Caki2 (cell line): ENCODE measurements around the gene IP6K2. TPM values are rescaled to one million over a fixed set of nuclear protein-coding genes. Genes with fewer than 3 reads are reported as not detected.
A peak's percentile ranks its signal among the peaks of the same experiment; 100 is the strongest.

Source experiments
- DNase-seq: peaks from one replicate; pipeline ENCODE4 v3.0.0-alpha.2; 2015; ENCODE audit warnings: low read depth
- in situ Hi-C: cut with HindIII; loops from 2 replicates; pipeline ENCODE4 v1.10.0; 2016; ENCODE audit warnings: low sequenced_read_pairs, low pct_unique_long_range_greater_than_20kb, mixed read lengths
- total RNA-seq: library from RNA; depleted of rRNA; stranded (reverse); fragments of >200 nt; shearing (Covaris generic); gene quantifications from 2 replicates; pipeline ENCODE4 v1.2.3, GENCODE V29; 2014; ENCODE audit warnings: low replicate concordance; rRNA removed

IP6K2 gene
- total RNA-seq, 1 experiment from 2014 or later: 50.8 TPM

DNA sequence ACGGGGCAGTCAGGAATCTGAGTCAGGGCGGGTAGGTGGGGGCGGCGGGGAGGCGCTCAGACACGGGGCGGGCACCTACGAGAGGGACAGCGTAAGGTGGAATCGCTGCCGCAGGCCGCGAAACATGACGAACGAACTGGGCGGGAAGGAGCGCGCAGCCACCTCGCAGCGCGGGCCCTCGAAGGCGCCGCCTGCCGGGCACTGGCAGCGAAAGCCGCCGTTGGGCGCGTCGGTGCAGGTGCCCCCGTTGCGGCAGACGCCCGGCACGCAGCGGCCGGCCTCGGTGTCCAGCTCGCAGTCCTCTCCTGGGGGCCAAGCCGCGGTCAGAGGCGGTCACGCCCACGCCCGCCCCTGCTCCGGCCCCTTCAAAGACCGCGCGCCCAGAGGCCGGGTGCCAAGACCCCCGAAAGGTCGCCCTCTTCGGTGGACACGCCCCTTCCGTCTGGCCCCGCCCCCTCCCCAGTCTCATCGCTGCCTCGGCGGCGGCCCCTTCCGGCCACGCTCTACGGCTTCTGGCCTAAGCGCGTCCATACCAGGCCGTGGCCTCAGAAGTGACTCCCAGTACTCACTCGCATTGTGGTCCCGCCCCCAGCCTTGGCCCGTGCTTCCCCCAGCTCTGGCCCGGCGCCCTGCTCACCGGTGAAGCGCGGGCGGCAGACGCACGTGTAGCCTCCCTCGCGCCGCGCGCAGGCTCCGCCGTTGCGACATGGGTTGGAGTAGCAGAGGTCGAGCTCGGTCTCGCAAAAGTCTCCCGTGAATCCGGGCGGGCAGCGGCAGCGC is 60.8 kb downstream of the IP6K2 start:
- peak; percentile 86 for DNase-seq
- in situ Hi-C loops: no loop called here

DNA sequence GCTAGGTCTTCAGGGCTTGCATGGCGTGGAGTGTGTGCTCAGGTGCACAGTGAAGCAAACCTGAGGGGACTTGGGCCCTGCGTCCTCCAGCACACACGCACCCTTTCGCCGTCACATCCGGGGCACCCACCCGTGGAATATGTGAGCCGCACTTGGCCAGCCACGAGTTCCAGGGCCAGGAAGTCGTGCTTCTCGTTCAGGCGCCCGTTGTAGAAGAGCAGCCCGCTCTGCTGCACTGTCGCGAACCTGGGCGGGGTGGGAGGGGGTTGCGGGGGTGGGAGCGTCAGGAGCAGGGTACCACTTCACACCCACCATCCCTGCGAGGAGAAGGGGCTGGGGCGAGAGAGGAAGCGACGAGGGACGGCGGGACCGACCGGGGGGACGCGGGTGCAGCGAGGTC is 61.4 kb downstream of the IP6K2 start:
- no peak for DNase-seq
- in situ Hi-C loops: no loop called here

DNA sequence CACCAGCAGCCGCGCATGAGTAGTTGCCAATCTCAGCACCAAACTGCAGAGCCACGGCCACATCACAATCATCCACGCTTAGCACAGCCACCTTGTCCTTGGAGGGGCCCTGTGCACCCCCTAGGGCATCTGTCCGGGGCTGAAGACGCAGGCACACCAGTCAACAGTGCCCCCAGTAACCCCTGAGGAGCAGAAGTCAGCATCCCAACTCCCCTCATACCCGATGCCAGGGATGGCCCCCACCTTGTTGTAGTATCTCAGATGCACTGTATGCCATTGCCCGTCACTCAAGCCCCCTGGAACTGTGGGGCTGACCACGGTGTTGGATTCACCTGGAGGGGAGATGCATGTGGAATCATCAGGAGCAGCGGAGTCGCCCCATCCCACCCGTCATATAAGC is 62.0 kb downstream of the IP6K2 start:
- DNase-seq: no peak
- in situ Hi-C loops: no loop called here

DNA sequence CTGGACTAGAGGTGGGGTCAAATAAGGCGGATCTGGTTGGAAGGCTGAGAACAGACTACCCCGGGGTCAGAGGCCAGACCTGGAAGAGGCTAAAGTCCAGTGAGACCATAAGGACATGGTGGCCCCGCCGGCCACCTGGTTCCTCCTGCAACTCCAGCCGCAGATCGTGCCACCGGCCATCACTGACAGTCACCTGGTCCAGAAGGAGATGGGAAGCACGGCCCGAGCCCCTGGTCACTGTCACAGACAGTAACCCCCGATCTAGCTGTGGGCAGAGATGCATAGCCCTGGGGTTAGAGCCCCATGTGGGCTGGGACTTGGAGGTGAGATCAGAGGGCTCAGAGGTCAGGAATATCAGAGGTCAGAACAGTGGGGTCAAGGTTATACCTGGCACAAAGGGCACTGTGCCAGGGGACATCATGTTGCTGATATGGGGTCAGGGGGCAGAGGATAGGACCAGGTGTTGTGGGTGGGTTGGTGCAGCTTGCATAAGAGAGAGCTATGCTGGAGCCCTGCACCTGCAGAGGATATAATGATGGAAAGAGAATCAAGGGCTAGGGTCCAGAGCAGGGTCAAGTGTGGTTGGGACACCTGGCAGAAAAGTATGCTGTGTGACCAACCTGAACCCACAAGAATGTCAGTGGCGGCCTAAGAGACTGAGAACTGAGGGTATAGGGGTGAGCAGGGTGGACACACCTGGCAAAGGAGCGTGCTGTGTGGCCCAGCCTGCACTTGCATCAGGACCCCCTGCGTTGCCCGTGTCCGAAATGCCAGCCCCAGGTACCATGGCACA is 63.9 kb downstream of the IP6K2 start:
- DNase-seq: no peak
- in situ Hi-C loops: no loop called here

DNA sequence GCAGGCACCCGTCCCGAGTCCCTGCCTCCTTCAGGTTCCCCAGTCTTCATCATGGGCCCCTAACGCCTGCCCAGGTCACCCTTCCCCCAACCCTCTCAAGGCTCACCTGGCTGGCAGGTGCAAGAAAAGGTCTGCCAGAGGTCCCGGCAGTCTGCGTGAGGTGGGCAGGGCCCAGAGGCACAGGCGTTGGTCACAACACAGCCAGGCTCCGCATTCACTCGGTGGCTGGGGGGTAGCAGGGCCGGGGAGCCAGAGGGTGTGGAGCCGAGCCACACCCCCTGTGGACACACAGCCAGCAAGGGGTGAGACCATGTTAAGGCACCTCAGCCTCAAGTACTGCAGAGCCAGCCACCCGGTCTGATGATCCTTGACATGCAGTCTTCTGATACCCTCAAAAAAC is 65.2 kb downstream of the IP6K2 start:
- in situ Hi-C loops: no loop called here
- DNase-seq: no peak

DNA sequence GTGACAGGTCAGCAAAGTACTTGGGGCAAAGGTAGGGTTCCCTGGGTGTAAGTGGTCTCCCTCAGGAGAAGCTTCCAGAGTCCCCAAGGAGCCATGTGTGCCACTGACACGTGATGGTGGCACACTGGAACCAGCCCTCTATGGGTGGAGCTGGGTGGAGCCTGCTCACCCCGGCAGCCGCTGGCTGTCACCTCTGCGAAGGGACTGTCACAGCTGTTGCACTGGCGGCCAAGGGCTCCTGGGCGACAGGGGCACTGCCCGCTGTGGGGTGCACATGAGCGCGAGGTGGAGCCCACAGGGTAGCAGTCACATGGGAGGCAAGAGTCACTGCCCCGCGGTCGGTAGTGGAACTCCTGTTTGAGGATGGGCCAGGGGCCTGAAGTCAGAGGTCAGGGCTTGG is 66.3 kb downstream of the IP6K2 start:
- DNase-seq: no peak
- in situ Hi-C loops: no loop called here

DNA sequence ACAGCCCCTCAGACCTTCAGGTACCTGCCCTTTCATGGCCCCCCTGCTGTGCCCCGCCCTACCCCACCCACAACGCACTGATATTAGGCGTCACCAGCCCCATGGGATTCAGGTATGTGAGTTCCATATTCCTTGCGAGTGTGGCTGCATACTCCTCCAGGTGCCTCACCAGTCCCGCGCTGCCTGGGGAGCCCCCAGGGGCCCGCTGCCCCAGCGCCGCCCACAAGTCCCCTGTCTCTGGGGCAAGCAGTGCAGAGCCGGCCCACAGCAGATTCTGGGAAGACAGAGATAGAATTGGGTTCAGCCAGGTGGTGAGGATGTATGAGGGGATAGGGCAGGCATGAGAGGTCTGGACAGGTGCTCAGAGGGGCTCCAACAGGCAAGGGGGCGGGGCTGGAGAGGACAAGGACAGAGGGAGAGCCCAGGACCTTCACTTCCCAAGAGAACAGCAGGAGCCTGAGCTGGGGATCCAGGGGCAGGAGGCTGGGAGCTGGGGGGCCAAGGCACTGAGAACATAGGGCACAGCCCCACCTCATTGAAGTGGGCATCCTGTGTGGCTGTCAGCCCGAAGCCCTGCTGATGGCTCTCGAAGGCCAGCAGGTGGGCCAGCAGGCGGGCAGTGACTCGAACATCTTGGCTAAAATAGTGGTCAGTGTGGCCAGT is 68.7 kb downstream of the IP6K2 start:
- in situ Hi-C loops: no loop called here
- no peak for DNase-seq

DNA sequence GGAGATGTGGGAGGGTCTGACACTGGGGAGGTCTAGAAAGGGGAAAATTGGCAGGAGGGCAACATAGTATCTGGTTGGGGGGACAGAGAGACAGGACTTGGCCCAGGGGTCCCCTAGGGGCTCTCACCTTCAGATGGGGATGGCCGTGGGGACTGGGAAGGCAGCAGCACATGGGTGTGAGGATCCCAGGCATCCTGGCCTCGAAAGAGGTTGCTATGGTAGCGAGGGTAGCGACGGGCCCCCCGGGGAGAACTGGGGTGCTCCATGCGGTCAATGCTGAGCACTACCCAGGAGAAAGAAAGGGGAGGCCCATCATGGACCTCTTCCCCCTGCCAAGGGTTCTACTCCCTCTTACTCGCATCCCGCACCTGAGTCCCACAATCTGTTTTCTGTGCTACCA is 69.3 kb downstream of the IP6K2 start:
- no peak for DNase-seq
- in situ Hi-C loops: no loop called here

DNA sequence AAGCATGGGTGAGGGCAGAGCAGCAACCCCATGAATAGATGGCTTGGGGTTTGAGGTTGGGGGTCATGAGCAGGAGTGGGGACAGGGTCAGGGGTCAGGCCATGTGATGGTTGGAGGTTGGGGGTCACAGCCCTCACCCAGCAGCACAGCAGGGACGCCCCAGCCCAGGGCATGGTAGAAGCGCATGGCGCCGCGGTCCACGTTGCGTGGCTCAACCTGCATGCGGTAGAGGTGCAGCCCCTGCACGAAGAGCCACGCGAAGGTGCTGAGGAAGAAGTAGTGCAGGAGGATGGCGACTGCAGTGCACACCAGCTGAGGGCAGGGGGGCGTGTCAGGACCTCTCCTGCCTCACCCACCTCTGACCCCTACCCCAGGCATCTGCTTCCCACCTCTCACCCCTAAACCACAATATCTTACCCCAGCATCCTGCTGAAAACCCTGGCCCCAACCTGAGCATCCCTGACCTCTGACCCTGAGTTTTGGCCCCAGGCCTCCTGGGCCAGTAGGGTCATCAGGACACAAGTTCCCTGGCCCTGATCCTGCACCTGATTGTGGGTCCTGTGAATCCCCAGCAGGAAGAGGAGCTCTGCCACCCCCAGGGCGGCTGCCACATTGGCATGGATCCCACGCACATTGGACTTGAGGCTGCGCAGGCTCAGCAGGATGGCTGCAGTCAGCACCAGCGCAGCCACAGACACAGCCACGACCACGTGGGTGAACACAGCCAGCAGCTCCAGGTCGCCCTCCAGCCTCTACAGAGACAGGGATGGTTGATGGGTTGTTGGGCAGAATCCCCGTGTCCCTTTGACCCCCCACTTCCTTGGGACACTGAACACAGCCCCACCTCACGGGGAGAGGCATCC is 71.9 kb downstream of the IP6K2 start:
- no peak for DNase-seq
- in situ Hi-C loops: no loop called here

DNA sequence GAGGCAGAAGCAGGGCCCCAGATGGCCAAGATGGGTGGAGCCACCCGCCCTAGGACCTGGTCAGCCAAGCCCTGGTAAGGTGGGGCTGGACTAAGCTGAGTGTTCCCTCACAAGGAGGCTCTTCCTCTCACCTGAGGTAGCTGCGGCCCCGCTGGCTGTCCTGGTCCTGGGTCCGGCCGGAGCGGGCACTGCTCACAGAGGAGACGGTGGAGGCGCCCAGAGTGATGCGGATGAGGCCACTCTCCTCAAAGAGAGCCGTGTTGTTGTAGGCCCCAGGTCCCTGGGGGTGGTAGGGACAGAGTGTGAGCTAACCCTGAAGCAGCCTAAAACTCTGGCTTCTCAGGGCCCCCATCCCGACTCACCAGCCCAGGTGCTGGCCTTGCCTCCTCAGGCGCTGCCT is 74.4 kb downstream of the IP6K2 start:
- in situ Hi-C loops: no loop called here
- DNase-seq: no peak

DNA sequence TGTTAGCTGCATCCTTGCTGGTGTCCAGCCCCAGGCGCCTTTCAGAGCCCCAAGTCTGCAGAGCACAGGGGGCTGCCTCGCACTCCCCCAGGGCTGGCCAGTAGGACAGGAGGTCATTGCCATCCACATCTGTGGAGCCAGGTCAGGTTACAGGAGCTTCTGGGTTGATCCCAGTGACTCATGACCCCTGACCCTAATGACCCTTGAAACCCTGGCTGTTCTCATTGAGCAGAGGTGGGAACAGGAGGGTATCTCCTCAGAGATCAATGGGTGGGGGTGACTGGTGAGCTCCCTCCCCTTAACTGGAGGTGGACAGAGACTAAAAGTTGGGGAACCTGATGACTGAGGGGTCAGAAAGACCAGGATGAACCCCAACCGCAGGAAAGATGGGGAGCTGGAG is 75.6 kb downstream of the IP6K2 start:
- no peak for DNase-seq
- in situ Hi-C loops: no loop called here

DNA sequence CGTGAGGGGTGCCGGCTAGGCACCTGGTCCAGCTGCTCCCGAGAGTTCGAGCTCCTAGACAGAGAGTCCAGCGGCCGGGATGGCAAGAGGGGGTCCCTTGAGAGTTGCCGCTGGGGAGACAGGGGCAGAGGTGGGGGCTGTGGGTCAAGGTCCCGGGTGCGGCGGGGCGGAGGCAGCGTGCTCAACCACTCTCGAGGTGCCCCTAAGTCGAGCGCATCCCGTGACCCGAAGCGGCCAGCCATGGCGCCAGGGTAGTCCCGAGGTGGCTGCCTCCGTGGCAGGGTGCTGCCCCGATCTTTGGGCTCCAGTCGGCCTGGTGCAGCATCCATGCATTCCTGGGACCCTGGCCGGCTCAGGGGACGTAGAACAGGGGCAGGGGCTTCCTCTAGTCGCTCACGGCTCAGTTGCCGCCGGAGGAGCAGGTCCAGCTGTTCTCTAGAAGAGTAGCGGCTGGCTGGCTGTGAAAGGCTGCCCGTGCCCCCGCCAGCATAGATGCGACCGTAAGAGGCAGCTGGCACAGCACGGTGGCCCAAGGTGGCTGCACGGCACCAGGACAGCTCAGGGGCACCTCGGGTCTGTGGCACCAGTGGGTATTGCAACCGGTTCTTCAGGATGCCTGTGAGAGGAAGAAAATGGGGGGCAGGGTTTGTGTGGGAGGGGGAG is 76.9 kb downstream of the IP6K2 start:
- DNase-seq: no peak
- in situ Hi-C loops: no loop called here

Other genes starting within 250 kb of the IP6K2 start
- gene SHISA5, start 213.0 kb downstream of the IP6K2 start, total RNA-seq: 118 and 132 TPM in 2 replicates
- 16.9 and 23.8 TPM in 2 replicates for gene PFKFB4, start 160.4 kb downstream of the IP6K2 start, total RNA-seq
- 0.52 and 1.2 TPM in 2 replicates for gene UCN2, start 153.4 kb downstream of the IP6K2 start, total RNA-seq
- gene COL7A1, start 121.9 kb downstream of the IP6K2 start, total RNA-seq: 72.6 and 84.9 TPM in 2 replicates
- gene UQCRC1, start 107.6 kb downstream of the IP6K2 start, total RNA-seq: 232 and 416 TPM in 2 replicates
- not detected in 2 replicates for gene TMEM89, start 95.5 kb downstream of the IP6K2 start, total RNA-seq
- 12.8 and 14.8 TPM in 2 replicates for gene SLC26A6, start 81.8 kb downstream of the IP6K2 start, total RNA-seq
- gene CELSR3, start 54.3 kb downstream of the IP6K2 start, total RNA-seq: 2.1 and 3.6 TPM in 2 replicates
- gene NCKIPSD, start 31.3 kb downstream of the IP6K2 start, total RNA-seq: 4.0 and 25.1 TPM in 2 replicates
- gene PRKAR2A, start 130.7 kb upstream of the IP6K2 start, total RNA-seq: 6.5 and 7.3 TPM in 2 replicates
- 11.0 and 26.8 TPM in 2 replicates for gene SLC25A20, start 181.7 kb upstream of the IP6K2 start, total RNA-seq
- 67.2 and 83.3 TPM in 2 replicates for gene ARIH2, start 201.6 kb upstream of the IP6K2 start, total RNA-seq